Middle frontal gyrus (tissue), 1 donor: ENCODE measurements around the gene FRMPD4.

ENCODE experiments used
- DNase-seq: peaks from one replicate; pipeline ENCODE4 v3.0.0-alpha.2; 2015; ENCODE audit warnings: low spot score; ENCODE audit errors: extremely low spot score

Gene FRMPD4

GRCh38 chrX:12722314-12722713 lies 584.0 kb downstream of the FRMPD4 start:
- no peak for DNase-seq

GRCh38 chrX:12741416-12741815 lies 603.1 kb downstream of the FRMPD4 start:
- DNase-seq = no peak

GRCh38 chrX:12747433-12747832 lies 609.2 kb downstream of the FRMPD4 start:
- DNase-seq = no peak

- DNase-seq = no peak
These were observed 613.6 kb downstream of the FRMPD4 start for GRCh38 chrX:12751887-12752286.

GRCh38 chrX:12753366-12753765 lies 615.1 kb downstream of the FRMPD4 start:
- DNase-seq = no peak

- DNase-seq = no peak
These were observed 620.0 kb downstream of the FRMPD4 start for GRCh38 chrX:12758291-12758690.

GRCh38 chrX:12767856-12768255 lies 629.6 kb downstream of the FRMPD4 start:
- no peak for DNase-seq

GRCh38 chrX:12768491-12768890 lies 630.2 kb downstream of the FRMPD4 start:
- no peak for DNase-seq

GRCh38 chrX:12770440-12770839 lies 632.2 kb downstream of the FRMPD4 start:
- DNase-seq = no peak

- DNase-seq = no peak
These were observed 633.3 kb downstream of the FRMPD4 start for GRCh38 chrX:12771445-12772069.
